GM21528 (cell line): ENCODE measurements around the gene APBA2.

Experiments
- ATAC-seq: cut with Tn5 transposase; IDR thresholded peaks from one replicate; pipeline ENCODE4 v1.9.1; 2021; ENCODE audit warnings: mild to moderate bottlenecking, moderate library complexity; ENCODE audit not compliant: unreplicated experiment, low FRiP score

The APBA2 gene

GRCh38 chr15:28895146-28895545 lies 9.4 kb downstream of the APBA2 start:
- no peak for ATAC-seq

GRCh38 chr15:28895566-28895965 lies 9.8 kb downstream of the APBA2 start:
- ATAC-seq: no peak

- ATAC-seq: no peak
Measured at GRCh38 chr15:28896951-28897350, 11.2 kb downstream of the APBA2 start.

GRCh38 chr15:28897861-28898585 lies 12.2 kb downstream of the APBA2 start:
- ATAC-seq: no peak

GRCh38 chr15:28899061-28899738 lies 13.4 kb downstream of the APBA2 start:
- ATAC-seq: no peak

GRCh38 chr15:28900041-28900891 lies 14.5 kb downstream of the APBA2 start:
- ATAC-seq: no peak

GRCh38 chr15:28900892-28901586 lies 15.3 kb downstream of the APBA2 start:
- no peak for ATAC-seq

GRCh38 chr15:28901587-28901980 lies 15.8 kb downstream of the APBA2 start:
- ATAC-seq: no peak

- ATAC-seq: no peak
Measured at GRCh38 chr15:28901987-28902745, 16.4 kb downstream of the APBA2 start.

- ATAC-seq: no peak
Measured at GRCh38 chr15:28902856-28903255, 17.1 kb downstream of the APBA2 start.

- ATAC-seq: no peak
Measured at GRCh38 chr15:28903555-28903954, 17.8 kb downstream of the APBA2 start.

GRCh38 chr15:28904003-28904402 lies 18.2 kb downstream of the APBA2 start:
- no peak for ATAC-seq

- ATAC-seq: no peak
Measured at GRCh38 chr15:28904541-28905315, 19.0 kb downstream of the APBA2 start.

- ATAC-seq: no peak
Measured at GRCh38 chr15:28907338-28907960, 21.7 kb downstream of the APBA2 start.

GRCh38 chr15:28909958-28910500 lies 24.3 kb downstream of the APBA2 start:
- ATAC-seq: no peak

- ATAC-seq: no peak
Measured at GRCh38 chr15:28911310-28911931, 25.6 kb downstream of the APBA2 start.

- ATAC-seq: no peak
Measured at GRCh38 chr15:28912422-28912821, 26.6 kb downstream of the APBA2 start.

- ATAC-seq: no peak
Measured at GRCh38 chr15:28913171-28913765, 27.5 kb downstream of the APBA2 start.
